Left lung (tissue), 10 donors: ENCODE measurements around the gene COQ4. TPM values are rescaled to one million over a fixed set of nuclear protein-coding genes. Genes with fewer than 3 reads are reported as not detected.

Source experiments
- ATAC-seq: fragments of 200-7000 bp; cut with Tn5 transposase; one replicate; pipeline ENCODE4 v1.9.1; 2020; ENCODE audit warnings: moderate library complexity
- DNase-seq, 4 donors: peaks; one replicate each; pipeline ENCODE4 v3.0.0-alpha.2; 2013 to 2020
- H3K27ac ChIP-seq, 2 donors: fragments of 200-600 bp; sonication (generic) in 1 of 2; one replicate each; pipeline versions ENCODE4 v1.5.0 to v1.8.0; 2020 to 2021
- H3K27me3 ChIP-seq, 2 donors: fragments of 200-600 bp; sonication (generic) in 1 of 2; one replicate each; pipeline versions ENCODE4 v1.5.0 to v1.8.0; 2020 to 2021
- H3K36me3 ChIP-seq, 2 donors: fragments of 200-600 bp; sonication (generic) in 1 of 2; one replicate each; pipeline versions ENCODE4 v1.5.0 to v1.8.0; 2020 to 2021
- H3K4me1 ChIP-seq, 2 donors: fragments of 200-600 bp; one replicate each; pipeline ENCODE4 v1.8.0; 2021
- H3K4me3 ChIP-seq, 2 donors: fragments of 200-600 bp; sonication (generic) in 1 of 2; one replicate each; pipeline versions ENCODE4 v1.5.0 to v1.8.0; 2020 to 2021; ENCODE audit warnings: mild to moderate bottlenecking in 1 of 2
- H3K9me3 ChIP-seq, 2 donors: fragments of 200-600 bp; sonication (generic) in 1 of 2; one replicate each; pipeline versions ENCODE4 v1.5.0 to v1.8.0; 2020 to 2021
- intact Hi-C, 2 donors: fragments of 100-400 bp; cut with DNase I; formaldehyde crosslinking; loops; one replicate each; pipeline versions ENCODE4 v1.11.2 to v1.14.2; 2022
- polyA plus RNA-seq, 6 donors: library from polyadenylated mRNA; unstranded; fragments of 120-200 nt; gene quantifications; one replicate each; pipeline ENCODE4 v1.2.1, GENCODE V29; 2013; ENCODE audit not compliant: insufficient read length in 6 of 6
- total RNA-seq, 2 donors: library from RNA; stranded (reverse); fragmentation: NEBNext Ultra II Directional; extraction: Animal tissue kit (Norgen Biotek cat#: 25700); gene quantifications; one replicate each; pipeline ENCODE4 v1.2.1, GENCODE V29; 2021
- TF ChIP-seq, protein P1 (sequence below), 2 donors: fragments of 200-600 bp; sonication (generic) in 1 of 2; IDR thresholded peaks; one replicate each; pipeline versions ENCODE4 v1.5.0 to v1.8.0; 2021; ENCODE audit warnings: antibody characterized with exemption in 2 of 2
- donor health status: DM: no; HTN: yes; CAD: no.
- donor health status: DM: no; HTN: no; CAD: no.

The COQ4 gene
- total and polyA plus RNA-seq, 8 donors, result 35.5 to 77.1 (median 61.4) TPM

DNA sequence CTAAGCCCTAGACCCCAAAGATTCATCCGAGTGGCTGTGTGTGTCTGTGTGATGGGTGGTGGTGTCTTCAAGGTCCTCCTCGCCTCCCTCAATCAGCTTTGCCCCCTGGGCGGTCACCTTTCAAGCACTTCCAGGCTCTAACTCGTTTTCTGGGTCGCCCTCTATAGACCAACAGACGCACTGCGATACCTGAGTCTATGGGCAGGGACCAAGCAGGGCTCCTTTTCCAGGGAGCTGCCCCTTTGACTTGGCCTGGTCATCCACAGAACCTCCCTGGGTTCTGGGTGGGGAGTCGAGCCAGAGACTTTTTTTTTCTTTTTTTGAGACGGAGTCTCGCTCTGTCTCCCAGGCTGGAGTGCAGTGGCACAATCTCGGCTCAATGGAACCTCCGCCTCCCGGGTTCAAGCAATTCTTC is 18.8 kb downstream of the COQ4 start:
- no peak overlapping the region for H3K27ac ChIP-seq
- peaks cover 0 to 36% of the 10 kb centered on the region in 2 donors for H3K36me3 ChIP-seq
- peaks cover 8 to 21% of the 10 kb centered on the region in 2 donors for H3K4me1 ChIP-seq
- H3K27me3 ChIP-seq, result no peaks in the 10 kb centered on the region
- intact Hi-C loops, result no loop called here
- ATAC-seq, result peak; percentile 77
- no peaks in the 10 kb centered on the region for H3K9me3 ChIP-seq
- TF ChIP-seq, protein P1, sequence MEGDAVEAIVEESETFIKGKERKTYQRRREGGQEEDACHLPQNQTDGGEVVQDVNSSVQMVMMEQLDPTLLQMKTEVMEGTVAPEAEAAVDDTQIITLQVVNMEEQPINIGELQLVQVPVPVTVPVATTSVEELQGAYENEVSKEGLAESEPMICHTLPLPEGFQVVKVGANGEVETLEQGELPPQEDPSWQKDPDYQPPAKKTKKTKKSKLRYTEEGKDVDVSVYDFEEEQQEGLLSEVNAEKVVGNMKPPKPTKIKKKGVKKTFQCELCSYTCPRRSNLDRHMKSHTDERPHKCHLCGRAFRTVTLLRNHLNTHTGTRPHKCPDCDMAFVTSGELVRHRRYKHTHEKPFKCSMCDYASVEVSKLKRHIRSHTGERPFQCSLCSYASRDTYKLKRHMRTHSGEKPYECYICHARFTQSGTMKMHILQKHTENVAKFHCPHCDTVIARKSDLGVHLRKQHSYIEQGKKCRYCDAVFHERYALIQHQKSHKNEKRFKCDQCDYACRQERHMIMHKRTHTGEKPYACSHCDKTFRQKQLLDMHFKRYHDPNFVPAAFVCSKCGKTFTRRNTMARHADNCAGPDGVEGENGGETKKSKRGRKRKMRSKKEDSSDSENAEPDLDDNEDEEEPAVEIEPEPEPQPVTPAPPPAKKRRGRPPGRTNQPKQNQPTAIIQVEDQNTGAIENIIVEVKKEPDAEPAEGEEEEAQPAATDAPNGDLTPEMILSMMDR (IDR thresholded peaks at IDR 0.05), result peak; percentile 54 to 69
- peak overlapping the region; percentile 75 to 82 for H3K4me3 ChIP-seq
- peak in 2 of 4 donors; percentile 55 to 67 for DNase-seq

DNA sequence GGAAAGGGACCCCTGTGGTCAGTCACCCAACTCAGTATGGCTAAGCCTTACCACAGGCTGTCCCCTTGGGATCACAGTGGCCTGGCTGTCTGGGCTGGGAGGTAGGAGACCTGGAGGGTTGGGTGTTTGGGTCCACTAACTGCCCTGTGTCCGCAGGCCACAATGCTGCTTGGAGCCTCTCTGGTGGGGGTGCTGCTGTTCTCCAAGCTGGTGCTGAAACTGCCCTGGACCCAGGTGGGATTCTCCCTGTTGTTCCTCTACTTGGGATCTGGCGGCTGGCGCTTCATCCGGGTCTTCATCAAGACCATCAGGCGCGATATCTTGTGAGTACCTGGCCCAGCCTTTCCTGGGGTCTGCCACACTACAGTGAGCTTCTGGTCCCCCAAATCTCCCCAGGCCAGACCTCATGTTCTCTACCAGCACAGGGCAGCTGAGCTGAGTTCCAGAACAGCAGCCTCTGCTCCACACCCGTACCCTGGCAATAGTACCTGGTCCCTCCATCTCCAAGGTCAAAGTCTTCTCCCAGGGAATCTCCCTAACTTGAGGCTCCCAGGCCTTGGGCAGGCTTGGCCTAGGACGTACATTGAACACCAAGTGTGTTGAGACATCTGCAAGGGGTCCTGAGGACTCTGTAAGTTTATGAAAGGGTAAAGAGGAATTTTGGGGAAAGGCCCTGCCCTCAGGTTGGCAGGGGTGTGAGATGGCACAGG is 20.5 kb downstream of the COQ4 start:
- no peak for DNase-seq
- TF ChIP-seq, protein P1 (IDR thresholded peaks at IDR 0.05), result no peak
- H3K27ac ChIP-seq, result no peak overlapping the region
- H3K36me3 ChIP-seq, result peaks cover 0 to 53% of the 10 kb centered on the region in 2 donors
- H3K9me3 ChIP-seq, result no peaks in the 10 kb centered on the region
- ATAC-seq, result no peak
- H3K27me3 ChIP-seq, result no peaks in the 10 kb centered on the region
- no peak overlapping the region for H3K4me3 ChIP-seq
- H3K4me1 ChIP-seq, result peaks cover 8 to 21% of the 10 kb centered on the region in 2 donors
- intact Hi-C loops, result no loop called here

DNA sequence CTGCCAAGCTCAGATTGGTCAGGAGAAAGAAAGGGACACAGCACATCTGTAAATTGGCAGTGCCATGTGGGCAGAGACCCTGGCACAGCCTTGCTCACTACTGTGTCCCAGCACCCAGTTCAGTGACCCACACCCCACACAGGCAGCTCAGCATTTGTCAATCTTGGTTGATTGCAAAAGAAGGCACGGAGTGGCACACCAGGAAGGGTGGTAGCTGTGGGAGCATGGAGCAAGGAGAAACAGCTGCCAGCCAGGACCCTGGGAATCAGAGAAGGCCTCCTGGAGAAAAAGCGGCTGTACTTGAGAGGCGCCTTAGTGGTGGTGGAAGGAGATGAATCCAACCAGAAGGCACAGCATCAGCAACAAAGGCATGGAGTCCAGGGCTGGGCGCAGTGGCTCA is 21.2 kb downstream of the COQ4 start:
- peaks cover 8 to 21% of the 10 kb centered on the region in 2 donors for H3K4me1 ChIP-seq
- no peak overlapping the region for H3K4me3 ChIP-seq
- H3K9me3 ChIP-seq, result no peaks in the 10 kb centered on the region
- H3K36me3 ChIP-seq, result peaks cover 0 to 60% of the 10 kb centered on the region in 2 donors
- TF ChIP-seq, protein P1 (IDR thresholded peaks at IDR 0.05), result no peak
- H3K27me3 ChIP-seq, result no peaks in the 10 kb centered on the region
- DNase-seq (no peak), ATAC-seq (no peak)
- no peak overlapping the region for H3K27ac ChIP-seq
- intact Hi-C loops, result no loop called here

DNA sequence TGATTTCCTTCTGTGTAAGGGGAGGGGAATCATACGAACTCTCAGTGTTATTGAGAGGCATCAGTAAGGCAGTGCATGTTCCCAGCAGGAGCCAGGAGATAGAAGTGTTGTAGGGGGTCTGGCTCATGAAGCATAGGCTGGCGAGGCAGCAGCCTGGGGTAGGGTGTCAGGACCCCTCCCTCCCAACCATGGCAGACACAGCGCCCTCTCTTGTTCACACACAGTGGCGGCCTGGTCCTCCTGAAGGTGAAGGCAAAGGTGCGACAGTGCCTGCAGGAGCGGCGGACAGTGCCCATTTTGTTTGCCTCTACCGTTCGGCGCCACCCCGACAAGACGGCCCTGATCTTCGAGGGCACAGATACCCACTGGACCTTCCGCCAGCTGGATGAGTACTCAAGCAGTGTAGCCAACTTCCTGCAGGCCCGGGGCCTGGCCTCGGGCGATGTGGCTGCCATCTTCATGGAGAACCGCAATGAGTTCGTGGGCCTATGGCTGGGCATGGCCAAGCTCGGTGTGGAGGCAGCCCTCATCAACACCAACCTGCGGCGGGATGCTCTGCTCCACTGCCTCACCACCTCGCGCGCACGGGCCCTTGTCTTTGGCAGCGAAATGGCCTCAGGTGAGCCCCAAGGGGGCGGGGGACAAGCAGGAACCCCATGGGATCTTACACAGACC is 22.4 kb downstream of the COQ4 start:
- TF ChIP-seq, protein P1 (IDR thresholded peaks at IDR 0.05), result no peak
- Histone ChIP-seq H3K27me3 (no peaks in the 10 kb centered on the region), H3K4me1 (peaks cover 8 to 14% of the 10 kb centered on the region in 2 donors), H3K4me3 (no peak overlapping the region), H3K36me3 (peaks cover 0 to 72% of the 10 kb centered on the region in 2 donors), H3K27ac (no peak overlapping the region), H3K9me3 (no peaks in the 10 kb centered on the region)
- DNase-seq, result no peak
- intact Hi-C loops, result no loop called here
- ATAC-seq, result no peak

DNA sequence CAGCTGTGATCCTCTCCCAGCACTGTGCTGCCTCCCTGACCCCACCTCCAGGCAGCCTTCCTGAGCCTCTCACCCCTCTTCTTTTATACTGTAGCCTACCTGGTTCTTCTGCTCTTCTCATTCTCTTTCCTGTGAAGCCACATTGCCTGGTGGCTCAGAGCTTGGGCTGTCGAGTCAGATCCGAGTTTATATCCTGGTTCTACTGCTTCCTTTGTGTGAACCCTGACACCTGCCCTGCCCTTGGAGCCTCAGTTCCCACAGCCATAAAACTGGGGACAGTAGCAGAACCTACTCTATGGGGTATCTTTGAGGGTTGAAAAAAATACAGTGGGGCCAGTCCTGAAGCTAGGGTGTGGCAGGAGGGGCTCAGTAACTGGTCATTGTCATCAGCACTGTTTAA is 26.5 kb downstream of the COQ4 start:
- H3K4me3 ChIP-seq, result no peak overlapping the region
- H3K27ac ChIP-seq, result no peak overlapping the region
- intact Hi-C loops, result no loop called here
- no peak for ATAC-seq
- DNase-seq, result no peak
- TF ChIP-seq, protein P1 (IDR thresholded peaks at IDR 0.05), result no peak
- H3K4me1 ChIP-seq, result no peaks in the 10 kb centered on the region
- H3K9me3 ChIP-seq, result no peaks in the 10 kb centered on the region
- H3K27me3 ChIP-seq, result no peaks in the 10 kb centered on the region
- peaks cover 0 to 91% of the 10 kb centered on the region in 2 donors for H3K36me3 ChIP-seq
